Vagina (tissue), 2 donors: Measurements from ENCODE around the gene ERBB4. TPM values are rescaled to one million over a fixed set of nuclear protein-coding genes. Genes with fewer than 3 reads are reported as not detected.

Experiments used
- DNase-seq, 2 donors: peaks; one replicate each; pipeline ENCODE4 v3.0.0-alpha.2; 2017; ENCODE audit errors: extremely low spot score in 2 of 2
- H3K27ac ChIP-seq: fragments of 200-600 bp; sonication (generic); one replicate; pipeline ENCODE4 v1.5.1; 2019
- H3K27me3 ChIP-seq: fragments of 200-600 bp; sonication (generic); one replicate; pipeline ENCODE4 v1.5.1; 2019
- H3K36me3 ChIP-seq, 2 donors: fragments of 200-600 bp; sonication (generic); one replicate each; pipeline ENCODE4 v1.5.1; 2017 to 2019
- H3K4me1 ChIP-seq: fragments of 200-600 bp; sonication (generic); one replicate; pipeline ENCODE4 v1.5.1; 2019
- H3K4me3 ChIP-seq, 2 donors: fragments of 200-600 bp; sonication (generic); 1 replicate in 1 of 2; 2 replicates in 1 of 2; pipeline ENCODE4 v1.5.1; 2016 to 2019
- H3K9me3 ChIP-seq: fragments of 200-600 bp; sonication (generic); one replicate; pipeline ENCODE4 v1.5.1; 2019
- CTCF ChIP-seq, 3 experiments: fragments of 450-650 bp in 2 of 3; fragments of 200-600 bp in 1 of 3; sonication (generic) in 1 of 3; IDR thresholded peaks; one replicate each; pipeline ENCODE4 v1.5.1; 2017 to 2019; ENCODE audit warnings: antibody characterized with exemption in 3 of 3, mild to moderate bottlenecking in 2 of 3, moderate library complexity in 2 of 3
- POLR2A ChIP-seq, 2 donors: fragments of 450-650 bp; IDR thresholded peaks; one replicate each; pipeline ENCODE4 v1.6.1; 2017; ENCODE audit warnings: antibody characterized with exemption in 2 of 2, mild to moderate bottlenecking in 2 of 2, moderate library complexity in 2 of 2
- POLR2AphosphoS5 ChIP-seq, 2 donors: sonication (generic); formaldehyde crosslinking; IDR thresholded peaks; one replicate each; pipeline ENCODE4 v1.9.0; 2017; ENCODE audit warnings: antibody characterized with exemption in 2 of 2, mild to moderate bottlenecking in 2 of 2, low read depth in 1 of 2; ENCODE audit not compliant: insufficient read depth in 1 of 2
- intact Hi-C: fragments of 100-400 bp; cut with DNase I; formaldehyde crosslinking; loops from one replicate; pipeline ENCODE4 v1.15.1; 2023
- total RNA-seq: library from RNA; depleted of rRNA; stranded (reverse); fragments of >200 nt; gene quantifications from one replicate; pipeline ENCODE4 v1.2.3, GENCODE V29; 2016

The ERBB4 gene
- total RNA-seq, 1 donor from 2014 or later = 0.25 TPM

- H3K4me3 ChIP-seq = no peak overlapping the region
- no peak for DNase-seq
- H3K4me1 ChIP-seq = no peaks in the 10 kb centered on the region
- no peaks in the 10 kb centered on the region for H3K27me3 ChIP-seq
- no peaks in the 10 kb centered on the region for H3K9me3 ChIP-seq
- no peaks in the 10 kb centered on the region for H3K36me3 ChIP-seq
- TF ChIP-seq POLR2AphosphoS5 (IDR thresholded peaks at IDR 0.05; ENCODE audit: insufficient read depth in 1 of 2, low read depth in 1 of 2) (no peak), POLR2A (IDR thresholded peaks at IDR 0.05) (no peak), CTCF (IDR thresholded peaks at IDR 0.05) (no peak)
- intact Hi-C loops = no loop called here
- H3K27ac ChIP-seq = no peak overlapping the region
These were observed 455.1 kb downstream of the ERBB4 start for GRCh38 chr2:212083492-212083891.

- no peak overlapping the region for H3K27ac ChIP-seq
- no peaks in the 10 kb centered on the region for H3K9me3 ChIP-seq
- H3K36me3 ChIP-seq = no peaks in the 10 kb centered on the region
- no peak for DNase-seq
- TF ChIP-seq POLR2A (IDR thresholded peaks at IDR 0.05) (no peak), POLR2AphosphoS5 (IDR thresholded peaks at IDR 0.05; ENCODE audit: insufficient read depth in 1 of 2, low read depth in 1 of 2) (no peak), CTCF (IDR thresholded peaks at IDR 0.05) (no peak)
- intact Hi-C loops = no loop called here
- H3K4me3 ChIP-seq = no peak overlapping the region
- H3K27me3 ChIP-seq = no peaks in the 10 kb centered on the region
- no peaks in the 10 kb centered on the region for H3K4me1 ChIP-seq
These were observed 460.5 kb downstream of the ERBB4 start for GRCh38 chr2:212078103-212078502.

GRCh38 chr2:212076456-212076855 is 462.1 kb downstream of the ERBB4 start:
- H3K27ac ChIP-seq = no peak overlapping the region
- no peaks in the 10 kb centered on the region for H3K27me3 ChIP-seq
- no peak for DNase-seq
- H3K36me3 ChIP-seq = no peaks in the 10 kb centered on the region
- no peaks in the 10 kb centered on the region for H3K9me3 ChIP-seq
- H3K4me3 ChIP-seq = no peak overlapping the region
- H3K4me1 ChIP-seq = no peaks in the 10 kb centered on the region
- intact Hi-C loops = no loop called here
- TF ChIP-seq CTCF (IDR thresholded peaks at IDR 0.05) (no peak), POLR2A (IDR thresholded peaks at IDR 0.05) (no peak), POLR2AphosphoS5 (IDR thresholded peaks at IDR 0.05; ENCODE audit: insufficient read depth in 1 of 2, low read depth in 1 of 2) (no peak)

- Histone ChIP-seq H3K27ac (no peak overlapping the region), H3K9me3 (no peaks in the 10 kb centered on the region), H3K4me3 (no peak overlapping the region), H3K4me1 (no peaks in the 10 kb centered on the region), H3K36me3 (no peaks in the 10 kb centered on the region), H3K27me3 (no peaks in the 10 kb centered on the region)
- no peak for DNase-seq
- TF ChIP-seq POLR2A (IDR thresholded peaks at IDR 0.05) (no peak), POLR2AphosphoS5 (IDR thresholded peaks at IDR 0.05; ENCODE audit: insufficient read depth in 1 of 2, low read depth in 1 of 2) (no peak), CTCF (IDR thresholded peaks at IDR 0.05) (no peak)
- intact Hi-C loops = no loop called here
These were observed 465.2 kb downstream of the ERBB4 start for GRCh38 chr2:212073360-212073759.

GRCh38 chr2:212066546-212066945 is 472.1 kb downstream of the ERBB4 start:
- H3K4me3 ChIP-seq = no peak overlapping the region
- no peak overlapping the region for H3K27ac ChIP-seq
- DNase-seq = no peak
- intact Hi-C loops = no loop called here
- no peaks in the 10 kb centered on the region for H3K36me3 ChIP-seq
- TF ChIP-seq POLR2AphosphoS5 (IDR thresholded peaks at IDR 0.05; ENCODE audit: insufficient read depth in 1 of 2, low read depth in 1 of 2) = no peak
- no peak for TF ChIP-seq POLR2A (IDR thresholded peaks at IDR 0.05)
- TF ChIP-seq CTCF (IDR thresholded peaks at IDR 0.05) = no peak
- no peaks in the 10 kb centered on the region for H3K4me1 ChIP-seq
- no peaks in the 10 kb centered on the region for H3K9me3 ChIP-seq
- no peaks in the 10 kb centered on the region for H3K27me3 ChIP-seq
